Fibroblast of the conjunctiva (primary cell): ENCODE results near the gene GNG13.

Experiments used
- DNase-seq: peaks from one replicate; pipeline ENCODE4 v3.0.0-alpha.2; 2010; ENCODE audit warnings: low read depth

GNG13 gene

GRCh38 chr16:794091-794822 lies 6.3 kb downstream of the GNG13 start:
- DNase-seq = no peak

- DNase-seq = no peak
These were observed 7.1 kb downstream of the GNG13 start for GRCh38 chr16:793414-793813.

GRCh38 chr16:792221-792995 lies 8.1 kb downstream of the GNG13 start:
- DNase-seq = no peak

GRCh38 chr16:791131-791530 lies 9.4 kb downstream of the GNG13 start:
- DNase-seq = no peak

DNA sequence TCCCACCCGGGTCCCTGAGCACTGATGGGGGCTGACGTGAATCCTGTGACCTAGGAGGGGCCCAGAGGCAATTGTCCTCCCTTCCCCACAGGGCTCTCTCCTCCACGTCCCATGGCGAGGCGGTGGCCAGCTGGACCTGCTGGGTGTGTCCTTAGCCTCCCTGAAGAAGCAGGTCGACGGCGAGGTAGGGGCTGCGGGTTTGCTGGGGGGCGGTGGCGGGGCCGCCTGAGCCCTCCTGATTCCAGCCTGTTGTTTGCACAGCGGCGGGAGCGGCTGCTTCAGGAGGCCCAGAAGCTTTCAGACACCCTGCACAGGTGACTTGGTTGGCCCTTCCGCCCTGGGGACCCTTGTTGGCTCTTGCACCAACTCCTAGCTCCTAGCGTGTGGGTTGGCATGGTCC lies 10.4 kb downstream of the GNG13 start:
- DNase-seq = no peak

GRCh38 chr16:789191-789850 lies 11.2 kb downstream of the GNG13 start:
- no peak for DNase-seq

GRCh38 chr16:788399-789126 lies 12.0 kb downstream of the GNG13 start, which contains the start of gene CHTF18:
Gene CHTF18 (plus strand): TSS chr16:788620. CDS start chr16:788685, 65 bp downstream.
- DNase-seq = peak; percentile 84

DNA sequence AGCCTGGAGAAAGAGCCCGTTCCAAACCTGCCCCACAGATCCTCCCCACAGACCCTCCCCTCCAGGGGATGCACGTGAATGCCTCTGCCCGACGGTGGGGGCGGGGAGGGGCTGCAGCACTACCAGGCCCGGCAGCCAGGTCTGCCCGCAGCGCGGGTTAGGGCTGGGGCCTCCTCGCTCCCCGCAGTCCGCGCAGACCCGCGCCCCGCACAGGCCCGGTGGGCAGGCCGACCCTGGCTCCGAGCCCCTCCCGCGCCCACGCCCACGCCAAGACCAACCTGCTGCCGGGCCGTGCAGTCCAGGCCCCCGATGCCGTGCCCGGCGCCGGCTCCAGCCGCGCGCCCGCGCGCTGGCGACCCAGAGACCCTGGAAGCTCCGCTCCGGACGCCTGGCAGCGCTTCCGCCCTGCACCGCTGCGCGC lies 12.5 kb downstream of the GNG13 start, which contains the start of gene RPUSD1:
Gene RPUSD1 (minus strand): TSS at position 404 of the 421 bp plus-strand sequence. CDS start 644 bp downstream, outside the sequence.
- DNase-seq = no peak

DNA sequence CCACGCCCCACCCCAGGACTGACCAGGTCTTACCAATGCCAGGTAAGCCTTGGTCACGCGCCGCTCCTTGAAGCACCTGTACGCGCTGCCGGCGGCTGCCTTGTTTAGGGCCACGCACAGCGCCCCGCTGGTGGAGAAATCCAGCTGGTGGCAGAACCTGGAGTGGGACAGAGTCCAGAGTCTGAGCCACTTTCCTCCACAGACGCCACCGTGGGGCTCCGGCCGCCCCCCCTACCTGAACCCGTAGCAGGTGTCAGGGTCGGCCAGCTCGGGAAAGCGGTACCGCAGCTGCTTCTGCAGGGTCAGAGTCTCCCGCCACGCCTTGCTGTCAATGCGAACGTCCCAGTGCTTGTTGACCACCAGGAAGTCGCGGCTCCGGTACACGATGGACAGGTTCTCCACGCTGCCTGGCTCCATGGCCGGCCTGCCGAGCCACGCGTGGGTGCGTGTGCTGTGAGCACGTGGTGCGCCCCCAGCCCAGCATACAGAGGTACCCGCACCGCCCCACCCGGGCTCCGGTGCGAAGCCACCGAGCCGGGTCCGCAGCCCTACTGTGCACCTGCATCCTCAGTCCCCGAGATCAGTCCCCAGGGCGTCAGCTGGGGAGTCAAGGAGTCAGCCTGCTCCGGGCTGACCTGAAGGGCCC lies 13.1 kb downstream of the GNG13 start:
- DNase-seq = no peak

- peak; percentile 22 for DNase-seq
These were observed 14.7 kb downstream of the GNG13 start for GRCh38 chr16:785563-786535.

GRCh38 chr16:784431-784830 lies 16.1 kb downstream of the GNG13 start:
- DNase-seq = no peak

- DNase-seq = no peak
These were observed 17.0 kb downstream of the GNG13 start for GRCh38 chr16:783404-784161.

DNA sequence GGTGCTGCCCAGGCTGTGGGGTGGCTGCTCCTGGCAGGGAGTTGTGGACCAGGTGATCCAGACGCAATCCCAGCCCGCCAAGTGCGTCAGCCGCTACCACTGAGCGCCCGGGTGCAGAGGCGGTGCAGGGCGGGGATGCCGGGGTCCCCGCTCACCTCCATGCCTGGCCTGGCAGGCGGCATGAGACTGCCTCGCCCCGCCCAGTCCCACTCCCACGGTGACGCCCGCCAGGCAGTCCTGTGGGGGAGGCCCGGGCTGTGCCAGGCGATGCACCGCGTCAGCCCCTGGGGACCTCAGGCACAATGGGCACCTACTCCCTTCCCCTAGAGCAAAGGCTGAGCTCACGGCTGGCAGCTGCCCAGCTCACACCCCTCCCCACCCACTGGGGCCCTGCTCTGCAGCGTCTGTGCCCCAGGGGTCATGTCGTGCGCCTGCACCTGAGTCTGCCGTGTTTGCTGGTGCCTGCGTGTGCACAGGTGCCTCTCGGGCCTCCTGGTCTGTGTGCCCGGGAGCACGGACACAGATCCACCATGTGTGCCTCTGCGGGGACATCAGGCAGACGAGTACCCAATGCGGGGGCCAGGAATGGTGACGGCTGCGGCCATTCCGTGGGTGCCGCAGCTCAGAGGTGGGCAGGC lies 17.6 kb downstream of the GNG13 start:
- no peak for DNase-seq

- DNase-seq = no peak
These were observed 18.3 kb downstream of the GNG13 start for GRCh38 chr16:782258-782657.

DNA sequence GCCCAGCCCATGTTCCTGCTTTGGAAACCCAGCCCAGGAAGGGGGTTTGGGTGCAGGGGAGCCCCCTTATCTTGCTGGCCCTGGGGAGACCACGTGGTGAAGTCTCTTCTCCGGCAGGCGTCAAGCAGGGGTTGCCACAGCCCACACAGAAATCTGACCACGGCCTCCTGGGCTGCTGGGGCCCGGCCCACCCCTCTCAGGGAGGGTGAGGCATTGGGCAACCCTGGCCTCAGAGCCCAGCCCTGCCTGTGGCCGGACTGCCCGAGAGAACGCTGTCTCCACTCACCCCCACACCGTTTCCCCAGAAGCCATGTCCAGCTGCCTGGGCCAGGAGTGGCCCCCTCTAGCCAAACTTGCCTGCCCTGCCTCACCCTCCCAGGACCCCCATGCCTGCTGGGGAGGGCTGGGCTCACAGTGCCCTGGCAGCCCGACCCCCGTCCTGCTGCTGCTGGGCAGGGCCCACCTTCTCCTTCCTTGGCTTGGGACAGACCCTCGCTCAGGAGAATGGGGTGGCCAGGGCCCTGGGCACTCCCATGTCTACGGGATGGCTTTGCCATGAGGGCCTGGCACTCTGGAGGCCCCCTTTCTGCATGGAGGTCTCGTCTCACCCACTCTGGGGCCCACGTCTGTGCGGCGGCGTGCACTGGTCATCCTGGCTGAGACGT lies 19.1 kb downstream of the GNG13 start:
- no peak for DNase-seq

DNA sequence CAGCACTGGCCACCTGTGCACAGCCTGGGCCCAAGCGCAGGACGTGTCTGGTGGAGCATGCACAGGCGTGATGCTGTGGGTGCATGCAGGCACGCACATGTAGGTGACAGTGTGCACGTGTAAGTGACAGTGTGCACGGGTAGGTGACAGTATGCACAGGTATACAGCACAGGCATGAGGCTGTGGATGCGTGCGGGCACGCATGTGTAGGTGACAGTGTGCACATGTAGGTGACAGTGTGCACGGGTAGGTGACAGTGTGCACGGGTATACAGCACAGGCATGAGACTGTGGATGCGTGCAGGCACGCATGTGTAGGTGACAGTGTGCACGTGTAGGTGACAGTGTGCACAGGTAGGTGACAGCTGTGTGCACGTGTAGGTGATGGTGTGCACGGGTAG lies 20.2 kb downstream of the GNG13 start:
- no peak for DNase-seq

- no peak for DNase-seq
These were observed 21.0 kb downstream of the GNG13 start for GRCh38 chr16:779561-779960.

DNA sequence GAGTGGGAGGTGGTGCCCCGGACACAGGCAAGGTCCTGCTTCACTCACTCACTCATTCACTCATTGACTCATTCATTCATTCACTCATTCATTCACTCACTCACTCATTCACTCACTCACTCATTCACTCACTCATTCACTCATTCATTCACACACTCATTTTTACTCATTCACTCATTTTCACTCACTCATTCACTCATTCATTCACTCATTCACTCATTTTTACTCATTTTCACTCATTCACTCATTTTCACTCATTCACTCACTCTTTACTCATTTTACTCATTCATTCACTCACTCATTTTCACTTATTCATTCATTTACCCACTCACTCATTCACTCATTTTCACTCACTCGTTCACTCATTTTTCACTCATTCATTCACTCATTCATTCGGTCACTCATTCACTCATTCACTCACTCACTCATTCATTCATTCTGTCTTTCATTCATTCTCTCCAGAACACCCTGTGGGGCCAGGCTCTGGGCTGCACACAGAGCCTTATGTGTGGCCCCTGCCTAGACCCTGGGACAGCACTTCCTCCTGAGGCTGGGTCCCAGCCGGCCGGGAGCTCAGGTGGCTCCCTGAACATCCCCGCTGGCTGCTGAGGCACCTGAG lies 21.5 kb downstream of the GNG13 start:
- DNase-seq = no peak
